Stimulated activated CD8-positive, alpha-beta memory T cell treated with anti-CD3 and anti-CD28 coated beads, Interleukin-15, amount 100 ng/mL, for 1 hour (primary cell): ENCODE results near the gene CYBA.
"Not testable (repeated sequence)": the region's sequence is repeated elsewhere in the genome, so short reads cannot be mapped to it uniquely, and the experiment has no call there.

Experiments
- DNase-seq: peaks from one replicate; pipeline ENCODE4 v3.0.0-alpha.2; 2020; ENCODE audit warnings: low read depth

CYBA gene

GRCh38 chr16:88613293-88613692 is 37.6 kb downstream of the CYBA start:
- no peak for DNase-seq

- no peak for DNase-seq
Measured at GRCh38 chr16:88610909-88611812, 39.7 kb downstream of the CYBA start.

GRCh38 chr16:88610080-88610479 is 40.8 kb downstream of the CYBA start:
- no peak for DNase-seq

- DNase-seq = not testable (repeated sequence)
Measured at GRCh38 chr16:88609426-88609825, 41.4 kb downstream of the CYBA start.

- DNase-seq = no peak
Measured at GRCh38 chr16:88608076-88608475, 42.8 kb downstream of the CYBA start.

GRCh38 chr16:88606148-88606757 is 44.6 kb downstream of the CYBA start:
- DNase-seq = no peak

- no peak for DNase-seq
Measured at GRCh38 chr16:88605186-88606147, 45.4 kb downstream of the CYBA start.

- DNase-seq = no peak
Measured at GRCh38 chr16:88602091-88602490, 48.8 kb downstream of the CYBA start.

- no peak for DNase-seq
Measured at GRCh38 chr16:88601313-88602036, 49.4 kb downstream of the CYBA start.

GRCh38 chr16:88600539-88600896 is 50.3 kb downstream of the CYBA start:
- DNase-seq = no peak

- no peak for DNase-seq
Measured at GRCh38 chr16:88599825-88600538, 50.9 kb downstream of the CYBA start.

GRCh38 chr16:88599092-88599733 is 51.6 kb downstream of the CYBA start:
- DNase-seq = no peak

- no peak for DNase-seq
Measured at GRCh38 chr16:88597856-88598491, 52.9 kb downstream of the CYBA start.

GRCh38 chr16:88596483-88596882 is 54.4 kb downstream of the CYBA start:
- DNase-seq = no peak

GRCh38 chr16:88595921-88596320 is 54.9 kb downstream of the CYBA start:
- no peak for DNase-seq

- DNase-seq = no peak
Measured at GRCh38 chr16:88595101-88595500, 55.8 kb downstream of the CYBA start.

GRCh38 chr16:88593910-88594309 is 56.9 kb downstream of the CYBA start:
- no peak for DNase-seq

GRCh38 chr16:88593489-88593888 is 57.4 kb downstream of the CYBA start:
- DNase-seq = no peak
